ENCODE measurements around the gene CEP57L1. TPM values are rescaled to one million over a fixed set of nuclear protein-coding genes. Genes with fewer than 3 reads are reported as not detected.

Gene CEP57L1
- total RNA-seq, 1 experiment from 2014 or later: 20.7 TPM

- Histone ChIP-seq H3K4me1 (ENCODE audit: control insufficient read depth in 1 of 2, insufficient read depth in 2 of 2, low read length in 2 of 2) (no peaks in the 10 kb centered on the region), H3K9me3 (ENCODE audit: control insufficient read depth in 1 of 2, insufficient read depth in 1 of 2, low read depth in 1 of 2, low read length in 2 of 2) (no peaks in the 10 kb centered on the region), H3K36me3 (ENCODE audit: control insufficient read depth in 1 of 2, insufficient read depth in 2 of 2, low read length in 2 of 2) (no peaks in the 10 kb centered on the region), H2AFZ (ENCODE audit: low read depth, low read length, poor library complexity, severe bottlenecking) (no peak overlapping the region), H3K27me3 (ENCODE audit: insufficient read depth, low read length) (no peaks in the 10 kb centered on the region), H3K79me2 (ENCODE audit: insufficient read depth, low read length) (no peaks in the 10 kb centered on the region), H3K9me2 (ENCODE audit: insufficient read depth) (no peaks in the 10 kb centered on the region), H4K20me1 (ENCODE audit: insufficient read depth) (no peaks in the 10 kb centered on the region), H3K27ac (ENCODE audit: low read depth, low read length) (no peak overlapping the region), H3K9ac (ENCODE audit: low read length) (no peak overlapping the region), H3K4me2 (ENCODE audit: low read length) (no peak overlapping the region), H3K4me3 (replicated peaks in 1 of 2; ENCODE audit: low read depth in 1 of 2, low read length in 2 of 2) (no peak overlapping the region)
- no peak for ATAC-seq
- ChIA-PET RAD21 (ENCODE audit: low non-redundant PET in 1 of 2, low total read pairs in 2 of 2, uncharacterized antibody in 2 of 2, unreplicated experiment in 2 of 2) (no interaction called here), CTCF (no interaction called here), POLR2A (no interaction called here)
- no peak for DNase-seq (ENCODE audit: low read depth, low spot score)
- intact Hi-C loops (cut with micrococcal nuclease): loop anchor here (10.0 kb wide), 1 partner anchor 972 kb away; no protein-coding TSS in a partner anchor
- TF ChIP-seq POLR2A (IDR thresholded peaks at IDR 0.05; ENCODE audit: borderline replicate concordance, extremely low read depth, insufficient read depth, insufficient read length) (no peak), SP1 (IDR thresholded peaks at IDR 0.05; ENCODE audit: low read depth) (no peak), ZFX (IDR thresholded peaks at IDR 0.05) (no peak), EZH2phosphoT487 (IDR thresholded peaks at IDR 0.05; ENCODE audit: borderline replicate concordance) (no peak), POLR2AphosphoS5 (IDR thresholded peaks at IDR 0.05; ENCODE audit: low read depth, low read length) (no peak), ATF3 (IDR thresholded peaks at IDR 0.05) (no peak)
- TF ChIP-seq, protein P1, sequence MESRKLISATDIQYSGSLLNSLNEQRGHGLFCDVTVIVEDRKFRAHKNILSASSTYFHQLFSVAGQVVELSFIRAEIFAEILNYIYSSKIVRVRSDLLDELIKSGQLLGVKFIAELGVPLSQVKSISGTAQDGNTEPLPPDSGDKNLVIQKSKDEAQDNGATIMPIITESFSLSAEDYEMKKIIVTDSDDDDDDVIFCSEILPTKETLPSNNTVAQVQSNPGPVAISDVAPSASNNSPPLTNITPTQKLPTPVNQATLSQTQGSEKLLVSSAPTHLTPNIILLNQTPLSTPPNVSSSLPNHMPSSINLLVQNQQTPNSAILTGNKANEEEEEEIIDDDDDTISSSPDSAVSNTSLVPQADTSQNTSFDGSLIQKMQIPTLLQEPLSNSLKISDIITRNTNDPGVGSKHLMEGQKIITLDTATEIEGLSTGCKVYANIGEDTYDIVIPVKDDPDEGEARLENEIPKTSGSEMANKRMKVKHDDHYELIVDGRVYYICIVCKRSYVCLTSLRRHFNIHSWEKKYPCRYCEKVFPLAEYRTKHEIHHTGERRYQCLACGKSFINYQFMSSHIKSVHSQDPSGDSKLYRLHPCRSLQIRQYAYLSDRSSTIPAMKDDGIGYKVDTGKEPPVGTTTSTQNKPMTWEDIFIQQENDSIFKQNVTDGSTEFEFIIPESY (IDR thresholded peaks at IDR 0.05; ENCODE audit: extremely low read depth, insufficient replicate concordance, low read length): no peak
- no TSS peak for BruUV-seq (replicated peaks)
Observed at GRCh38 chr6:109076377-109076776, 18.9 kb upstream of the CEP57L1 start.

GRCh38 chr6:109079981-109080380, 15.3 kb upstream of the CEP57L1 start:
- Histone ChIP-seq H3K9ac (ENCODE audit: low read length) (no peak overlapping the region), H3K27ac (ENCODE audit: low read depth, low read length) (no peak overlapping the region), H3K27me3 (ENCODE audit: insufficient read depth, low read length) (no peaks in the 10 kb centered on the region), H3K9me3 (ENCODE audit: control insufficient read depth in 1 of 2, insufficient read depth in 1 of 2, low read depth in 1 of 2, low read length in 2 of 2) (no peaks in the 10 kb centered on the region), H3K4me3 (replicated peaks in 1 of 2; ENCODE audit: low read depth in 1 of 2, low read length in 2 of 2) (no peak overlapping the region), H3K4me2 (ENCODE audit: low read length) (no peak overlapping the region), H3K79me2 (ENCODE audit: insufficient read depth, low read length) (no peaks in the 10 kb centered on the region), H2AFZ (ENCODE audit: low read depth, low read length, poor library complexity, severe bottlenecking) (no peak overlapping the region), H3K9me2 (ENCODE audit: insufficient read depth) (no peaks in the 10 kb centered on the region), H4K20me1 (ENCODE audit: insufficient read depth) (no peaks in the 10 kb centered on the region), H3K36me3 (ENCODE audit: control insufficient read depth in 1 of 2, insufficient read depth in 2 of 2, low read length in 2 of 2) (no peaks in the 10 kb centered on the region), H3K4me1 (ENCODE audit: control insufficient read depth in 1 of 2, insufficient read depth in 2 of 2, low read length in 2 of 2) (no peaks in the 10 kb centered on the region)
- CTCF ChIA-PET: interaction anchor here (0.9 kb wide), 1 partner anchor 539 kb away, joined by 3 read pairs; no protein-coding TSS in a partner anchor
- POLR2A ChIA-PET: no interaction called here
- BruUV-seq (replicated peaks): no TSS peak
- RAD21 ChIA-PET (ENCODE audit: low non-redundant PET in 1 of 2, low total read pairs in 2 of 2, uncharacterized antibody in 2 of 2, unreplicated experiment in 2 of 2): no interaction called here
- ATAC-seq (no peak), DNase-seq (ENCODE audit: low read depth, low spot score) (no peak)
- intact Hi-C loops (cut with micrococcal nuclease): loop anchor here (10.0 kb wide), 1 partner anchor 975 kb away; no protein-coding TSS in a partner anchor
- TF ChIP-seq MAX (IDR thresholded peaks at IDR 0.05) (no peak), SIN3A (IDR thresholded peaks at IDR 0.05; ENCODE audit: low read depth) (no peak), CBX3 (IDR thresholded peaks at IDR 0.05; ENCODE audit: low read depth) (no peak), ZNF274 (IDR thresholded peaks at IDR 0.05; ENCODE audit: low read depth, low read length) (no peak), ZFX (IDR thresholded peaks at IDR 0.05) (no peak), EZH2phosphoT487 (IDR thresholded peaks at IDR 0.05; ENCODE audit: borderline replicate concordance) (no peak), JUND (IDR thresholded peaks at IDR 0.05) (no peak), RAD21 (IDR thresholded peaks at IDR 0.05; ENCODE audit: low read depth) (no peak), FOSL1 (IDR thresholded peaks at IDR 0.05; ENCODE audit: low read depth) (no peak), EZH2 (IDR thresholded peaks at IDR 0.05) (no peak), YY1 (IDR thresholded peaks at IDR 0.05; ENCODE audit: extremely low read depth, insufficient replicate concordance, low read depth, low read length) (no peak), SP1 (IDR thresholded peaks at IDR 0.05; ENCODE audit: low read depth) (no peak), CEBPB (IDR thresholded peaks at IDR 0.05; ENCODE audit: low read depth) (no peak), TCF7L2 (IDR thresholded peaks at IDR 0.05; ENCODE audit: borderline replicate concordance, extremely low read depth, insufficient read depth, insufficient read length) (no peak), POLR2AphosphoS5 (IDR thresholded peaks at IDR 0.05; ENCODE audit: low read depth, low read length) (no peak)
- TF ChIP-seq, protein P1 (IDR thresholded peaks at IDR 0.05; ENCODE audit: extremely low read depth, insufficient replicate concordance, low read length): no peak

Measured in HCT116 (cell line).